Activated effector memory CD4-positive, alpha-beta T cell treated with Interleukin-2 at 50 U/mL for 16 hours (primary cell): ENCODE results near the gene CETN2.
A peak's percentile ranks its signal among the peaks of the same experiment; 100 is the strongest.
"Not testable (repeated sequence)": the region's sequence is repeated elsewhere in the genome, so short reads cannot be mapped to it uniquely, and the experiment has no call there.

ENCODE experiments used
- DNase-seq: peaks from one replicate; pipeline ENCODE4 v3.0.0-alpha.2; 2020

The CETN2 gene

DNA sequence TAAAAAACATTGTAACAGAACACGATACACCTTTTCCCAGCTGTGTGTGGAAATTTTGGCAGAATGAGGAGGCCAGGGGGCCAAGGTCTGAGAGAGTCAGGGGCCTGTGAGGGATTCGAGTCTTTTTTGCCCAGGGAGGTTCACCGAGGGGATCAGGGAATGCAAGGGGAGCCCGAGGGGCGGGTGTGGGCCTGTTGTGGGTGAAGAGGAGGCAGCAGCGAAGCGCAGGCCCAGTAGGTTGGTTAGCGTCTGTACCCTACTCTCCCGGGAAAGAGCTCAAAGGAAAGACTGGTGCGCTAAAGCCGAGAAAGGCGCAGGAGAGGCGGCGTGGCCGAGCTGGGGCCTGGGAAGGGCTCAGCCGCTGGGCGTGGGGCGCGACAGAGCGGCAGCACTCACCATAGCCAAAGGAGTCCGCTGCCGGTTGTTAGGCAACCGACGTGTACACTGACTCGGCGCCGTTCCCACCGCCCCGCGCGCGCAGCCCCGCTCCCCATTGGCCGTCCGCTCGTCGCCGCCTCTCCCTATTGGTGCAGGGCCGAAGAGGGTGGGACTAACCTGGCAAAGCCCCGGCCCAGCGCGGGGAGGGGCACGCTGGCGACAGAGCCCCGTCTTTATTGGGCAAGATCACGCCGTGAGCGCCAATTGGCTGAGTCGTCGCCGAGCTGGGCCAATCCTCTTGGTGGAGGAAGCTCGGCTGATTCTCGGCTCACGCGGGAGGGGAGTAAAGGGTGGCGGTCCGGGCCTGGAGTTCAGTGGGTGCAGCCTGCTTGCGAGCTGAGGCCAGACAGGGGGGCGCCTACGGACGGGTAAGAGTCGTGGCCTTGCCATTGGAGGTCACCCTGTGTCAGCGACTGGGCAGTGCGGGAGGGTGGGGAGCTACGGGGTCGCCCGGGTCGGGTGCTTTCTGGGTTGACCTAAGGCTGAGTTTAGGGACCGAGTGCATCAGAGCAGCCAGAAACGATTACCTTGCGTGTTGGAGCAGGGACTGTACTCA, at the start of gene CETN2, which contains the start of gene NSDHL:
TSS of gene CETN2 (minus strand) at position 446 of the 994 bp plus-strand sequence. CDS start at position 399, 47 bp downstream.
TSS of gene NSDHL (plus strand) at position 752 of the 994 bp plus-strand sequence. CDS start 15,262 bp downstream, outside the sequence.
- DNase-seq = peak; percentile 91

DNA sequence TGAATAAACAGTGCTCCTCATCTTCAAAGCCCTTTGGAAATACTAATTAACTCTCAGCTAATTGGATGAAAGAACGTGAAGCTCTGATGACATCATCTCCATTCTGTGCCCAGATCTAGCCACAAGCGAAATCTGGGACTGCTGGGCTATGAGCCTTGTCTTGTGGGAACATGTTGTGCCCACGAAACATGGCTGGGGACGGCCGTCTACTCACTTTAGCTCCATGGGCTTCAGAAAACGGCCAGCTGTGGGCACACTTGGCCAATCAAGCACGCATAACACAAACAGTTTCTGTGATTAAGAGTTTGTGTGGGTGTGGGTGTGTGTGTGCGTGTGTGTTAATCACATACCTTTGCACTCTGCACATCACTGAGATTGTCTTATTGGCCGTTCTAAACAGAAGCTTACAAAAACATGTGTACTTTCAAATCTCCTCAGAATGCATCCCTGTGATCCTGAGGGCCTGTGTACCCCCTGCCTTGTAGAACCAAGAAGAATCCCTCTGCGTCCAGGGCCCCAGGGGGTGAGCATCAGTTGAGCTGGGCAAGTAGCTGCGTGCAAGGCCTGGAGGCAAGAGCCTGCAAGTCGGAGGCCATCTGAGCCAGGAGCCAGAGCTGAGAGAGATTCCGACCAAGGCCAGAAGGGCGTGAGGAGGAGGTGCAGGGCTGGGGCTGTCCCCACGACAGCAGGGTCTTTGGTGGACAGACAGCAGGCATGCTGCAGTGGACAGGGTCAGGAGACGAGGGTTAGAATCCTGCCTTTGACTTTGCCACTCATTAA, 48.6 kb upstream of the CETN2 start:
- no peak for DNase-seq

DNA sequence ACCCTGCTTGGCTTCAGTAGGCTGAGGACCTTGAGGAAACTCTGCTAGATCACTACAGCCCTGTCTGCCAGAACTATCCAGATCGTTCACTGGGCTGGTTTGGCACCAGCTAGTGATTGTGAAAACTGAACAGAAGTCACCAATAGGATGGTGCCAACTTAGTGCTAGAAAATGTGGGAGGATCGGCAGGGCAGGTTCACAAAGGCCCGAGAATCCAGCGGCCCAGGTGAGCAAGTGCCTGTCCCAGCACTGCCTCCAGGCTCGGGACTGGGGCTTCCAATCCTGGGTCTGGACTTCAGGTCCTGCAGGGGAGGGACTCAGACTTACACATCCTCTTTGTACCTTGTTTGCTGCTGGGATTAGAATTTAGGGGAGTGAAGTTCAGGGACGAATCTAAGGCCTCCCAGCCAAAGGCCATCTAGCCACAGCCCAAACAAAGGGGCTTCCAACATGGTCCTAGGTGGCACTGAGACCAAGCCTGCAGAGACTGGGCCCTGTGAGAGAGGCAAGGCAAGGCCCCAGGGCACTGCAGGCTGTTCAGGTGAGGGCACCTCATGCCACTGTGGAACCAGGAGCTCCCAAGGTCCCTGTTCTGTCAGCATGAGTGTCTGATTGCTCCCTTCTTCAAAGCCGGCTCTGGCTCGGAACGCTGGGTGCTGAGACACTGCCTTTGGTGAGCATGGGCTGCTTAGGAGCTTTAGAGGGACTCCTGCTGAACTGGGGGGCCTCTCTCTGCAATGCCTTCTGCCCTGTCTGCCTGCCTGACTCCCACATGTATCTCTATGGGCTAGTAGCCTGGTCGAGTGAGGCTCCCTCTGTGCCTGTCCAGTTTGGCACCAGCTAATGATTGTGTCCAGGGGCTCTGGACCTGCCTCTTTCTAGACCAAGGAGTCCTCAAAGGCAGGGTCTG, 46.6 kb upstream of the CETN2 start:
- DNase-seq = no peak

DNA sequence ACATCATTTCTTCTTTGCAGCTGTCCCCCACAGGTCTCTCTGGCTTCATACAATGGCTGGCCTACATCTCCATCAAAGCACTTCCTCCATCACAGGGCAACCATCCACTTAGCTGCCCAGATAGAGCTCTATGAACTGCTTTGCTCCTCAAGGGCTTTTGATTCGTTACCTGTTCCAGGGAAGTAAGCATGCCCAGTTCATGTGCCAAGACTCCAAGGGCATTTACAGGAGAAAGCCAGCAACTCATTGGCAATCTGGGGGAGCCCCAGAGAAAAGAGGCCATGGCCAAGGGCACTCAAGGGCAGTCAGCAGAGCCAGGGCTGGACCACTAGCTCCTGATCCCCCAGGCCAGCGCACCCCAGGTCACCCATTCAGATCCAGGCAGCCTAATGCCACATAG, 42.8 kb upstream of the CETN2 start:
- DNase-seq = no peak

DNA sequence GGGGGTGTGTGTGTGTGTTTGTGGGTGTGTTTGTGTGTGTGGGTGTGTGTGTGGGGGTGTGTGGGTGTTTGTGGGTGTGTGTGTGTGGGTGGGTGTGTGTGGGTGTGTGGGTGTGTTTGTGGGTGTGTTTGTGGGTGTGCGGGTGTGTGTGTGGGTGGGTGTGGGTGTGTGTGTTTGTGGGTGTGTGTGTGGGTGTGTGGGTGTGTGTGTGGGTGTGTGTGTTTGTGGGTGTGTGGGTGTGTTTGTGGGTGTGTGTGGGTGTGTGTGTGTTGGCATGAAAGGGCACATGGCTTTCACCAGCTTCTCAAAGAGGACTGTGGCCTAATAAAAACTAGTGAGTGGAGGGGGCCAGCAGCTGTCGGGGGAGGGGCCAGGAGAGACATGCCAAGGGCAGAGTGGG, 42.0 kb upstream of the CETN2 start:
- no peak for DNase-seq

DNA sequence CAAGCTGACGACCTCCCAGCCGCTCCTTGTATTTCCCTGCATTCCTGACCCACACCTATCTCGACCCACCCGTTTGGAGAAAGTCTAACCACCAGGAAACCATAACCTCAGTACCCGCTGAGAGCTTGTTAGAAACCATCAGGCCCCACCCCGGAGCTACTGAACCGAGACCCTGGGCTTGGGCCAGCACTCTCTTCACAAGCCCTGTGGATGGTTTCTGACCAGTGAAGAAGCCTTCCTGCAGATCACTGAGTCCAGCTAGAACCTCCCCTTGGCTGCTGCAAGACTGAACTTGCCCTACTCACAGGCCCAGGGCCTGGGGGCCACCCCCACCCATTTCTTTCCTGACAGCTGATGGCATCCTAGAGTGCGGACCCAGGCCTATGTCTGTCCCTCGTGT, 40.7 kb upstream of the CETN2 start:
- no peak for DNase-seq

DNA sequence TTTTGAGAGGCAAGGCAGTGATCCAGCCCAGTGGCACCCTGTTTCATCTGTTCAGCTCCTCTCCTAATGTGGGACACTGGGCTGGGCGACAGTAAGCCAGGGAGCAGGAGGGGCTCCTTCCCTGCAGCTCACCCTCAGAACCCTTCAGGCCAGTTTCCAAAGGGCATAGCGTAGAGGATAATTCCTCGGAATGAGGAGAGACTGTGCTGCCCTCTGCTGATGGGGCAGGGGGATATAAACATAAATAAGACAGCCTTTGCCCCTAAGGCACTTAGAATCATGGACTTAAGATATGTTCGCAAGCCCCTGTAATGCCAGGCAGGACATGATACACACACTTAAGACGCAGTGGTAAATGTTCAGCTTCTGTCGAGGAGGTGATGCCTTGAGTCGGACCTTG, 39.4 kb upstream of the CETN2 start:
- no peak for DNase-seq

DNA sequence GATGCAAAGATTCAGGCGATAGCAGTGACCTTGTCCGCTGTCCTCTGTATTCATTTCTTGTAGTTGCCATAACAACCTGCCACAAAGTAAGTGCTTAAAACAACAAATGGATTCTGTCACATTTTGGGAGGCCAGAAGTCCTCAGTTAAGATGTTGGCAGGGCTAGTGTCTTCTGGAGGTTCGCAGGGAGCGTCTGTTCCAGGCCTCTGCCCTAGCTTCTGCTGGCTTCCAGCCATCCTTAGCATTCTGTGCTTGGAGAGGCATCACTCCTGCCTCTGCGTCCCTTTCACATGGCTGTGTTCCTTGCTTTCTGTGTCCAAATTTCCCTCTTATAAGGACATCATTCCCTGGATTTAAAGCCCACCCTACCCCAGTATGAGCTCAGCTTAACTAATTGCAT, 35.8 kb upstream of the CETN2 start:
- DNase-seq = no peak

DNA sequence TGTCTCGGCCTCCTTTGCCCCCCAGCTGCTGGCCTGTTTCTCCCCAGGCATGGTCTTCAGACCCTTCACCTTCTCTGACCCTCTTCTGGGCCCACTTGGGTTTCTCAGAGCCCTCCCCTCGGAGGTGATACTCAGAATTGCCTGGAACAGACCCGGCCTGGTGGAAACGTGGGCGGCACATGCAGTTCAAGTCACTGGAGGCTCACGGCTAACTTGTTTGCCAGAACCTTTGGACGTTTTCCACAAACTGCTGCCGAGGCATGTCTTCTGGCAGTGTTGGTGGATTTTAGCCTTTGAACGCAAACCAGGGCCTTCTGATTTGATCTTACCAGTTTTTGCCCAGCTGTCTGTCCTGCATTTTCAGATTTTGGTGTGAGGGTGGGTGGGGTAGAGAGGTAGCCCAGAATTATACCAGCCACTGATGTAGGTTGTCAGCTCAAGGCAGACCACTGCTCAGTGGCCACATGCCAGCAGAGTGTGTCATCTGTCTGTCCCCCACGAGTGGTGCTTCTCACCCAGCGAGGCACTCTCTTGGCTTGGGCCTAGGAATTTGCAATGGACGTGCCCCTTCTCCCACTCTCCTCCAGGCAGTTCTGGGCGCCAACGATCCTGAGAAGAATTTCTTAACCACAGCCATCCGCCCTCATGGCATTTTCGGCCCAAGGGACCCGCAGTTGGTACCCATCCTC, 34.8 kb upstream of the CETN2 start:
- DNase-seq = no peak

DNA sequence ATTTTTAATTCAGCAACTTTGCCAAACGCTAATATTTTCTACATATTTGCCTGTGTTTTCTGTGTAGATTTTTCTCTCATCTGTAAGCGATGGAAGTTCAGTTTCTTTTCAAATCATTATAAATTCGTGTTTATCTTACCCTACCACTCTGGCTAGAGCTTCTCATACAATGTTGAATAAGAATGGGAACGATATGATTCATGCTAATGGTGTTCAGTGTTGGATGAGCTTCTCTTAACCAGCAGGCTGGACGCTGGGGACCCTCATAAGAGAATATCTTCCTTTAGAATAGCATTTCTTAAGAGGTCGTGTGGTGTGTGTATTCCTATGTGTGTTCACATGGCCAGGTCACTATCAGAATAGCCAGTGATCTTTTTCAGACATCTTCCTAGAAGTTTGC, 31.3 kb upstream of the CETN2 start:
- DNase-seq = no peak

DNA sequence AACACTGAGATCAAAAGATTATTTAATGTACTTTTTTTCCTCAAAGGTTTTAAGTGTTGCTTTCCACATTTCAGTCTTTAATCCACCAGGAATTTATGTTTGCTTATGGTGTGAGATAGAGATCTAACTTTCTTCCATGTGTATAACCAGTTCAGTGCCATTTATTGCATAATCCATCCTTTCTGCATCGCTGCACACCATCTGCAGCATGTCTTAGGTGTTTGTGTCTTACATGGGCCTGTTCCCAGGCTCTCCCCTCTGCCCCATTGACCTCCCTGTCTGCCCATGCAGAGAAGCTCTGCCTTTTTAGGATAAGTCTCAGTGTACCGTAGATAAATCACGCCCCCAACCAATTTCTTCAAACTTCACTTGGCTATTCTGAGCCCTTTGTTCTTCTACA, 30.6 kb upstream of the CETN2 start:
- DNase-seq = no peak

DNA sequence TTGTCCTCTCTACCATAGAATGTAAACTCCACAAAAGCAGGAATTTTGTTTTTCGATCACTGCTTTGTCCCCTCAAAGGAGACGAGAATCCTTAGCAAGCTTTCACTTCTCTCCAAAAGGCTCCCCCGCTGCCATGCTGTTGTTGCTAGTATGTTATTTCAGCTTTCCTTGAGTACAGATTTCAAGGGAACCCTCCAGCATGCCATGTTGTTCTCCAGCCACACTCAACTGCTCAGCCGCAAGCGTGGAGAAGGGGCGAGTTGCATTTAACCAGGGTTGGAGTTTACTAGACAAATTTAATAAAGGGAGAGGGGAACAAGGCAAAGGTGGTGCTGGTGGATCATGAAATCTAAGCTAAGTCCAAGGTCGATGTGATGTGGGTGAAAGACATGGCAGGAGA, 23.4 kb upstream of the CETN2 start:
- no peak for DNase-seq

DNA sequence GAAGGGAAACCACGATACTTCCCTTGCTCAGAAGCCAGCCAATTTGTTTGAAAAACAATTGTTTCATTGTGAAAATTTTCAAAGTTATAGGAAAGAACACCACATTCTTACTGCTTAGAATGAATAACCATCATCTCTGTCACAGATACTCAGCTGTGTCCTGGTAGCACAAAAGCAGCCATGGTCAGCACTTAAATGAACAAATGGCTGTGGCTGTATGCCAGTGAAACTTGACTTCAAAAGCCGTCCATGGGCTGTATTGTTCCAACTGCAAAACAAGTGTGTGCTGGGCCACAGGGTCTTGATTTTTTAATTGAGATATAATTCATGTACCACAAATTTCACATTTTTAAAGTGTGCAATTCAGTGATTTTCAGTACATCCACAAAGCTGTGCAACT, 19.9 kb upstream of the CETN2 start:
- no peak for DNase-seq

DNA sequence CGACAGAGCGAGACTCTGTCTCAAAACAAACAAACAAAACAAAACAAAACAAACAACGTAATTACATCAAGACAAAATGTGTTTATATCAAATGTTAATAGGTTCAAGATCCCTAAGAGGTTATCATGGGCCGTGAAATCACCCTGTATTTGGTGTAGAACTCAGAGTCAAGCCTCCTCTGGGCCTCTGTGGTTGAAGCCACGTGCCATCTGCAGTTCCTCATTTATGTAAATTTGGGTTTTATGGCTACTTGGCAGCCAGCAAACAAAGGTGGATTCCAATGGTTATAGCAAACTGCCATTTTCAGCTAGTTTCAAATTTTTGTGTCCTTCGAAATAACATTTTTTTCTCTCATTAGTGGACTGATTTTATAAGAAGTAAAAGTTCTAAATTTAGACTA, 16.7 kb upstream of the CETN2 start:
- no peak for DNase-seq

DNA sequence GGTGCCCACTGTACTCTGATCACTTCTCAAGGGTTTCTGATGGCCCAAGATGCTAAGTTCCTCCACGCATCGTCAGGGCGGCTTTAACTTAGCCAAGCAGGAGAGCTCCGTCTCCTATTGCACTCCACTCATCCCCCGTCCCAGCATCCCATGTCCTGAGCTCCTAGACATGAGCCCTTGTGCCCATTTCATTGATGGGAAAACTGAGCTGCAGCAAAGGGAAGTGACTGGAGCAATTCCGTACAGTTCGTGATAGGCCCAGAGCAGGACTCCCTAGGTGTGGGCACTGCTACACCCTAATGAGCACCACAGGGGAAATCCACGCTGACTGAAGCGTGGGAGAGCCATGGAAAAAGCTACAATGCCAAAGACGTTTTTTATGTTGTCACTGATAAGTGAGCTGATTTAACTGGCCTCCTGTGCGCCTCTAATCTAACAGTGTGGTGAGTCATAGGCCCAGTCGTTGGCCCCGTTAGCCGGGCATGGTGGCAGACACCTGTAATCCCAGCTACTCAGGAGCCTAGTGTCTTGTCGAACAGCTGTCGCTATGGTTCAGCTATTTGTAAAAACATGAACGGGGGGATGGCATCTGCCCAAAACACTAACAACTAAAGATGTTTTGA, 15.2 kb upstream of the CETN2 start:
- no peak for DNase-seq

DNA sequence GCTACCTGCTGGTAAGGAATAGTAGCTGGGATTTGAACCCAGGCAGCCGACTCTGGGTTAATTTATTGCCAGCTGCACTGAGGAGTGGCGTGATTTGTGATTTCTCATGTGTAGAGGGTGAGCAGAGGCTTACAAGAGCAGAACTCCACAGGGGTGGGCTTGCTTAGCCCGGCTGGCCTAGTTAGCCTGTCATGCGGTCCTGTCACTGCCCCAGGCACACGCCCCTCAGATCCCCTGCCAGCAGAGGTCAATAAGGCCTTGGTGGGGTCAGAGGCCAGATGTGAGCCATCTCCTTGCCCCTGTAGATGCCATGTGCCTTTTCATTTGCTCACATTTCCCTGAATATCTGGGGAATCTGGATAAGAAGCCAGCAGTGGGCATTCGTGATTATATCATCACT, 13.7 kb upstream of the CETN2 start:
- no peak for DNase-seq

DNA sequence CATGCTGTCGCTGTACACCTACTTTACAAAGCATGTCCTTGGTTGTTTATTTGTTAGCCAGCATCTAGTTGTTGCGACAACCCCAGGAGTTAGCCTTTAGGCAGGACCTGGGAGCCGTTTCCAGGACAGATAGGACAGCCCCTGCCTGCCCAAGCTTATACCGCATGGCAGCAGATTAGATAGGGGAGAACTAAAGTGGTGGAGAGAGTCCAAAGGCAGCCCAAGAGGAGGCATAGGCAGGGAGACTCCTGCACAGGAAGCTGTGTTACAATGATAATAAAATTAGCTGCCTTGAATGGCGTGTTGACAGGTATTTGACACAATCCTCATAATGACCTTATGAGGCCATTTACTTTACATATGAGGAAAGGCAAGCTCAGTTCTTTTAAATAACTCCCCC, 13.3 kb upstream of the CETN2 start:
- no peak for DNase-seq

DNA sequence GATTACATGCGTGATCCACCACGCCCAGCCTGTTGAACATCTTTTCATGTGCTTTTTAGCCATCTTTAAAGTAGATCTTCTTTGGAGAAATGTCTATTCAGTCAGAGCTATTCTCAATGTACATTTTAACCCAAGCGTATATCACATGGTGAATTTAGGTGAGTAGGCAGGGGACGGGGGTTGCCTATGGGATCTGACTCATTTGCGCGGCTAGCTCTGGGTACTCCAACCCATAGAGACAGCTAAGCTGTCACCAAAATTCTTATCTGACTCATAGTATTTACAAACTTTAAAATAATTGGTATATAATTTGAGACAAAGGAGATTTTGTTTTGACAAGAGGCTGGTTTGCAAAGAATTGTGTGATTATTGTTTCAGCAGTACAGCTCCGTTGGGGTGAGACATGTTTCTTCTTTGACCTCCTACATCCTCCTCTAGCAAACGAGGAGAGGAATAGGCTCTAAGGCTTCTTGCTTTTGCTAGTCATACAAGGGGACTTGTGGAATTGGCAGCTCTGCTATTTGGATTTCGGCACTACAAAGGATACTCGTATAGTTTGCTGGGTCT, 12.3 kb upstream of the CETN2 start:
- DNase-seq = no peak

DNA sequence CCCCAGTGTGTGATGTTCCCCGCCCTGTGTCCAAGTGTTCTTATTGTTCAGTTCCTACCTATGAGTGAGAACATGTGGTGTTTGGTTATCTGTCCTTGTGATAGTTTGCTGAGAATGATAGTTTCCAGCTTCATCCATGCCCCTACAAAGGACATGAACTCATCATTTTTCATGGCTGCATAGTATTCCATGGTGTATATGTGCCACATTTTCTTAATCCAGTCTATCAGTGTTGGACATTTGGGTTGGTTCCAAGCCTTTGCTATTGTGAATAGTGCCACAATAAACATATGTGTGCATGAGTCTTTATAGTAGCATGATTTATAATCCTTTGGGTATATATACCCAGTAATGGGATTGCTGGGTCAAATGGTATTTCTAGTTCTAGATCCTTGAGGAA, 4.9 kb upstream of the CETN2 start:
- not testable (repeated sequence) for DNase-seq

DNA sequence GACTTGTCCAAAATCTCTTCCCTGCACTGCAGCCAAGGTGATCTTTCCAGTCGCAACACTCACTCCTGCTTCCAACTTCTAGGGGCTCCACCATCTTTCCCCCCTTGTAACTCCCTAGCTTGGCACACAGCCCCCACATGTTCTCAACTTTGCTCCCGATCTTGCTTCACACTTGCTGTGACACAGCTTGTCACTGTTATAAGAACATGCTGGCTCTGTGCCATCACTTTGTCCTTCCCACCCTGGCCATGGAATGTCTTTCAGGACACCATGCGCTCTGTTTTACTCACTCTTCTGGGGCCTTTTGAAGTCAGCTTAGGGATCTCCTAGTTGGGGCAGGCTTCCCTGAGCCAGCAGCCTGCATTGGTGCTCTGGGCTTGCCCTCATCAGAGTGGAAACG, 2.8 kb upstream of the CETN2 start:
- no peak for DNase-seq

DNA sequence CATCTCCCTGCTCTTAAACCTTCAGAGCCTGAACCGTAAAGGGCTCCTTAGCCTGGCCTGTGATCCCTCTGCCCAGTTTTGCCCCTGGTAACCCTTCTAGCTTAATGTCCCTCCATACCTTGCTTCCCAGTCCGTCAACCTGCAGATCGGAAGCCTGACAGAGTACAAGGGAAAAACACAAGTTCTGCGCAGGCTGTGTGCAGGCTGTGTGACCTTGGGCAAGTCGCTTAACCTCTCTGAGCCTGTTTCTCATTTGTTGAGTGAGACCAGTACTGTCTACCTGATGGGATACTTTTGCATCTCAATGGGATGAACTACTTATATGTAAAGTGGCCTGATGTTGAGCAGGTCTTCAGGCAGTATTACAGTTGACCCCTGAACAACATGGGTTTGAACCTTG, 2.0 kb upstream of the CETN2 start:
- no peak for DNase-seq
